ENCODE measurements around the gene LRRC8B. TPM values are rescaled to one million over a fixed set of nuclear protein-coding genes. Genes with fewer than 3 reads are reported as not detected.

Gene LRRC8B
- total and polyA plus RNA-seq, 9 of the 15 experiments (the other 6 are each of a cell fraction or from before 2014, with no cell fraction given): 4.3 to 43.7 (median 14.4) TPM

DNA sequence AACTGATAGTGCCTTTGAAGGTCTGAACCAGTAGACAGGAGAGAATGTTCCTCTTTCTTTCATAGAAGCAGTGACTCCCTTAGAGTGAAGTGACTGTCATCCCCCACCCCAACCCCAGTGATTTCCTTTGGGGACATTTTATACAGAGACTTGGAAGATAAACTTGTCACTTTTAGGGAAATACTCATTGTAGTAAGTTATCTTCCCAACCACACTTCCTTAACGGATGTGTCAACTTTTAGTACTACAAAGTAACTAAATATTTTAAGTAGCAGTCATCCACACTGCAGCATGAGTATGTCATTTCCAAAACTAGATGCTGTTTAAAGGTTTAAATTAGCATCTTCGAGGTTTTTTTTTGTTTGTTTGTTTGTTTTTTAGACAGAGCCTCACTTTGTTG is 13.7 kb downstream of the LRRC8B start (continued):
- TF ChIP-seq, protein P1, sequence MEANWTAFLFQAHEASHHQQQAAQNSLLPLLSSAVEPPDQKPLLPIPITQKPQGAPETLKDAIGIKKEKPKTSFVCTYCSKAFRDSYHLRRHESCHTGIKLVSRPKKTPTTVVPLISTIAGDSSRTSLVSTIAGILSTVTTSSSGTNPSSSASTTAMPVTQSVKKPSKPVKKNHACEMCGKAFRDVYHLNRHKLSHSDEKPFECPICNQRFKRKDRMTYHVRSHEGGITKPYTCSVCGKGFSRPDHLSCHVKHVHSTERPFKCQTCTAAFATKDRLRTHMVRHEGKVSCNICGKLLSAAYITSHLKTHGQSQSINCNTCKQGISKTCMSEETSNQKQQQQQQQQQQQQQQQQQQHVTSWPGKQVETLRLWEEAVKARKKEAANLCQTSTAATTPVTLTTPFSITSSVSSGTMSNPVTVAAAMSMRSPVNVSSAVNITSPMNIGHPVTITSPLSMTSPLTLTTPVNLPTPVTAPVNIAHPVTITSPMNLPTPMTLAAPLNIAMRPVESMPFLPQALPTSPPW (CRISPR knock-in tag; IDR thresholded peaks at IDR 0.05): peak; percentile 19; the same call in 1 of the 2 replicates
- TF ChIP-seq C11orf30 (IDR thresholded peaks at IDR 0.05; ENCODE audit: low read depth) (0 out of 2 replicates have a peak, but pooled peaks have one; percentile 8), RNF2 (IDR thresholded peaks at IDR 0.05) (peak; percentile 27; the same call in 1 of the 2 replicates), ZNF766 (CRISPR knock-in tag; conservative IDR thresholded peaks at IDR 0.05) (peak; percentile 39; the same call in 1 of the 2 replicates), MAZ (CRISPR knock-in tag; conservative IDR thresholded peaks at IDR 0.05 in 1 of 2, IDR thresholded peaks at IDR 0.05 in 1 of 2) (peak in 1 of 2 experiments; percentile 46; a peak in 2 of 4 replicates), ZEB2 (IDR thresholded peaks at IDR 0.05) (0 out of 2 replicates have a peak, but pooled peaks have one; percentile 53), TAF9B (IDR thresholded peaks at IDR 0.05; ENCODE audit: partially characterized antibody) (peak; percentile 22), DMBX1 (CRISPR knock-in tag; IDR thresholded peaks at IDR 0.05; ENCODE audit: borderline replicate concordance) (peak; percentile 63; the same call in 1 of the 2 replicates), NBN (IDR thresholded peaks at IDR 0.05; ENCODE audit: low read depth) (peak; percentile 63; the same call in 1 of the 2 replicates), ARNT (IDR thresholded peaks at IDR 0.05) (peak in 1 of 2 experiments; percentile 48; a peak in 1 of 4 replicates), ETV1 (tag; conservative IDR thresholded peaks at IDR 0.05; ENCODE audit: low read depth) (peak; percentile 69), CBFA2T3 (IDR thresholded peaks at IDR 0.05) (peak; percentile 76), MEF2A (IDR thresholded peaks at IDR 0.05; ENCODE audit: control insufficient read depth, low read depth, low read length) (peak; percentile 29; the same call in 1 of the 2 replicates), TOE1 (IDR thresholded peaks at IDR 0.05; ENCODE audit: borderline replicate concordance) (0 out of 2 replicates have a peak, but pooled peaks have one; percentile 17), TOE1 (CRISPR knock-in tag; IDR thresholded peaks at IDR 0.05; ENCODE audit: borderline replicate concordance, low read depth) (no peak), TAL1 (IDR thresholded peaks at IDR 0.05) (peak; percentile 53), EP300 (IDR thresholded peaks at IDR 0.05; ENCODE audit: low read length) (peak; percentile 86), ZFPM2 (CRISPR knock-in tag; IDR thresholded peaks at IDR 0.05) (no peak), ZNF644 (tag; IDR thresholded peaks at IDR 0.05; ENCODE audit: low read depth) (peak; percentile 79), TEAD4 (IDR thresholded peaks at IDR 0.05; ENCODE audit: low read length) (peak; percentile 64), TEAD4 (CRISPR knock-in tag; IDR thresholded peaks at IDR 0.05; ENCODE audit: borderline replicate concordance) (no peak), HNRNPUL1 (IDR thresholded peaks at IDR 0.05; ENCODE audit: low read length) (no peak), CBX8 (IDR thresholded peaks at IDR 0.05; ENCODE audit: borderline replicate concordance, extremely low read depth, low read depth, low read length, poor library complexity, severe bottlenecking) (no peak), YY1 (IDR thresholded peaks at IDR 0.05; ENCODE audit: borderline replicate concordance in 1 of 3, control insufficient read depth in 1 of 3, extremely low read depth in 1 of 3, insufficient read depth in 3 of 3, insufficient read length in 1 of 3, insufficient replicate concordance in 2 of 3, low read depth in 1 of 3, low read length in 2 of 3) (no peak), ZNF24 (IDR thresholded peaks at IDR 0.05) (peak; percentile 38; the same call in 1 of the 2 replicates)
- TF ChIP-seq, protein P2, sequence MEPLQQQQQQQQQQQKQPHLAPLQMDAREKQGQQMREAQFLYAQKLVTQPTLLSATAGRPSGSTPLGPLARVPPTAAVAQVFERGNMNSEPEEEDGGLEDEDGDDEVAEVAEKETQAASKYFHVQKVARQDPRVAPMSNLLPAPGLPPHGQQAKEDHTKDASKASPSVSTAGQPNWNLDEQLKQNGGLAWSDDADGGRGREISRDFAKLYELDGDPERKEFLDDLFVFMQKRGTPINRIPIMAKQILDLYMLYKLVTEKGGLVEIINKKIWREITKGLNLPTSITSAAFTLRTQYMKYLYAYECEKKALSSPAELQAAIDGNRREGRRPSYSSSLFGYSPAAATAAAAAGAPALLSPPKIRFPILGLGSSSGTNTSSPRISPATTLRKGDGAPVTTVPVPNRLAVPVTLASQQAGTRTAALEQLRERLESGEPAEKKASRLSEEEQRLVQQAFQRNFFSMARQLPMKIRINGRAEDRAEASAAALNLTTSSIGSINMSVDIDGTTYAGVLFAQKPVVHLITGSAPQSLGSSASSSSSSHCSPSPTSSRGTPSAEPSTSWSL (CRISPR knock-in tag; IDR thresholded peaks at IDR 0.05; ENCODE audit: borderline replicate concordance): no peak
